Fibroblast of pulmonary artery (primary cell): ENCODE measurements around the gene STPG3.

ENCODE experiments used
- DNase-seq: peaks from one replicate; pipeline ENCODE4 v3.0.0-alpha.2; 2010; ENCODE audit warnings: low read depth
- H3K4me3 ChIP-seq: replicated peaks from 2 replicates; pipeline ENCODE4 v1.5.1; 2011; ENCODE audit warnings: low read depth, mild to moderate bottlenecking, control low read depth, low read length, moderate library complexity
- CTCF ChIP-seq: IDR thresholded peaks from 2 replicates; pipeline ENCODE4 v1.5.1; 2011; ENCODE audit warnings: mild to moderate bottlenecking, control low read depth, low read length, inconsistent platforms; ENCODE audit errors: missing control alignments

The STPG3 gene

GRCh38 chr9:137251194-137251461 is at the start of gene STPG3:
TSS of gene STPG3 (plus strand) at chr9:137251286. CDS start at chr9:137251287, 1 bp downstream.
- no peak within 1 kb of the TSS for H3K4me3 ChIP-seq
- TF ChIP-seq CTCF = no peak
- no peak for DNase-seq

GRCh38 chr9:137202966-137203365 is 48.1 kb upstream of the STPG3 start:
- TF ChIP-seq CTCF = no peak
- H3K4me3 ChIP-seq = no peak overlapping the region
- DNase-seq = no peak

DNA sequence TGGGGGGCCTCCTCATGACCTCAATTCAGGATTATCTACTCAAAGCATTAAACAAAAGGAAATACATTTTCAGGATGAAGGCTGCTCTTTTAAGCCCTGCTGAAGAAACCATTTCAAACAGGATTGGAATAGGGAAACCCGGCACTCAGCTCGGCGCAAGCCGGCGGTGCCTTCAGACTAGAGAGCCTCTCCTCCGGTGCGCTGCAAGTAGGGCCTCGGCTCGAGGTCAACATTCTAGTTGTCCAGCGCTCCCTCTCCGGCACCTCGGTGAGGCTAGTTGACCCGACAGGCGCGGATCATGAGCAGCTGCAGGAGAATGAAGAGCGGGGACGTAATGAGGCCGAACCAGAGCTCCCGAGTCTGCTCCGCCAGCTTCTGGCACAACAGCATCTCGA is 46.4 kb upstream of the STPG3 start:
- H3K4me3 ChIP-seq = peak overlapping the region; percentile 91
- no peak for TF ChIP-seq CTCF
- DNase-seq = no peak

DNA sequence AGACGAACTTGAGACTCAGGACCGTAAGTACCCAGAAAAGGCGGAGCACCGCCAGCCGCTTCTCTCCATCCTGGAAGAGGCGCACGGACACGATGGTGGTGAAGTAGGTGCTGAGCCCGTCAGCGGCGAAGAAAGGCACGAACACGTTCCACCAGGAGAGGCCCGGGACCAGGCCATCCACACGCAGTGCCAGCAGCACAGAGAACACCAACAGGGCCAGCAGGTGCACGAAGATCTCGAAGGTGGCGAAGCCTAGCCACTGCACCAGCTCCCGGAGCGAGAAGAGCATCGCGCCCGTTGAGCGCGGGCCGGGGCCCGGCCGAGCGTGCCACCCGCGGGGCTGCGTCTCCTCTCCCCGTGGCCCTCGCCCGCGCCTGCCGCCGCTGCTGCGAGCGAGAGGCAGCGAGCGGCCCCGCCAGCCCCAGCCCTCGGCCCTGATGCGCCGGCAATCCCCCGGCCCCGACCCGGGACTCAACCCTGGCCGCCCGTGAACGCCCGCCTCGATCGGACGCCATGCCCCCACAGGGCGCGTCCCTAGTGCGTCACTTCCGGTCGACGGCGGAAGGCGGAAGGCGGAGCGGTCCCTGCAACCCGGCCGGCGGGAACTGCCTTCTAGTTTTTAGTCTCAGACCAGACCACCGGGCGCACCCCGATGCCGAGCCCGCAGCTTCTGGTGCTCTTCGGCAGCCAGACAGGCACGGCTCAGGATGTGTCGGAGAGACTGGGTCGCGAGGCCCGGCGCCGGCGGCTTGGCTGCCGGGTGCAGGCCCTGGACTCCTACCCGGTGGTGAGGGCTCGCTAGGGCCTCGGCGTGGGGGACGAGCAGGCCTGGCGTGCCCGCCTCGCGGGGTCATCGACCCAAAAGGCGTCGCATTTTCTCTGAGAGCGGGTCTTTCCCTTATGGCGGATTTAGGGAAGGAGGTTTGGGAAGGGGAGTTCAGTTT is 45.7 kb upstream of the STPG3 start, which contains the start of the genes NDOR1 and TMEM203:
NDOR1 (plus strand) TSS at position 575 of the 944 bp plus-strand sequence; CDS start at position 653, 78 bp downstream.
TMEM203 (minus strand) TSS at position 523 of the 944 bp plus-strand sequence; CDS start at position 289, 234 bp downstream.
- H3K4me3 ChIP-seq = peak within 1 kb of the TSS; percentile 91
- DNase-seq = peak; percentile 80
- no peak for TF ChIP-seq CTCF

DNA sequence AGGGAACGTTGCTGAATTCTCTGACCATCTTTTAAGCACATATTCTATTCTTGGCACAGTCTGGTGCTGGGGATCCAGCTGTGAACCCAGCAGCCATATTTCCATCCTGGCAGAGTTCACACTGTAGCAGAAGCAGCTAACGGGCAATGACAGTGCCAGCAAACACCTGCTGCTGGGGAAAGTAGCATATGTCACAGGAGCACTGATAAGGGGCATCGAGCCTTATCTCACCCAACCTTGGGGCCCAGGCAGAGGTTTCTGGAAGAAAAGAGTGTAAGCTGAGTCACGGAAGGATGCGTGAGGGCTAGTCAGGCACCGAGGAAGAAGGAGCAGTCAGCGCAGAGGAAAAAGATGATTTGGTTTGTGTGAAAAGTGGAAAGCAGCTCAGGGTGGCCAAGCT is 44.5 kb upstream of the STPG3 start:
- H3K4me3 ChIP-seq = peak overlapping the region; percentile 91

DNA sequence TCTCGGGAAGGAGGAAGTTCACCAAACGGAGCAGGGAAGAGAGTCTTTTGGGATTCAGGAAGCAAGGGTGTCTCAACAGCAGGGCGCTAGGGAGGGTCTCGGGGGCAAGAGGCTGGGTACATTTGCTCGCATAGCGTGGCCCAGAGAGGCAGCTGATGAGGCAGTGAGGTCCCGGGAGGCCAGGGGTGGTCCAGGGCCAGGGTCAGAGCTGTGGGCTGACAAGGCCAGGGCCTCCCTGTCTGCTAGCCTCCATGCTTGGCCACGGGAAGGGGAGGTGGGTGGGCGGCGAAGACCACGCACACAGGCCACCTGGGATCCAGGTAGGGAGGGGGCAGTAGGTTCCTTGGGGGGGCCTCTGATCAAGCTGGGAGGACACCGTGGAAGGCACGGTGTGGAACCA is 39.6 kb upstream of the STPG3 start:
- H3K4me3 ChIP-seq = no peak overlapping the region
- DNase-seq = no peak
- no peak for TF ChIP-seq CTCF

More for the DNA sequence above, 44.5 kb upstream of the STPG3 start:
- no peak for TF ChIP-seq CTCF
- no peak for DNase-seq
